Mesenchymal stem cell (in vitro differentiated cells and primary cell): ENCODE results near the gene PPARA.

ENCODE experiments used
- DNase-seq: peaks from one replicate; pipeline ENCODE4 v3.0.0-alpha.2; 2013
- H2AFZ ChIP-seq: one replicate; pipeline ENCODE4 v1.6.1; 2013; ENCODE audit warnings: low read depth, mild to moderate bottlenecking, control low read depth, inconsistent platforms, low read length, moderate library complexity
- H2AK5ac ChIP-seq: 2 replicates; pipeline ENCODE4 v1.6.1; 2013; ENCODE audit warnings: low read length, moderate library complexity, mild to moderate bottlenecking, inconsistent platforms; ENCODE audit not compliant: severe bottlenecking
- H2BK120ac ChIP-seq: one replicate; pipeline ENCODE4 v1.6.1; 2013; ENCODE audit warnings: low read depth, mild to moderate bottlenecking, inconsistent platforms, low read length, moderate library complexity
- H2BK12ac ChIP-seq, 2 experiments: one replicate each; pipeline ENCODE4 v1.6.1; 2013; ENCODE audit warnings: inconsistent platforms in 2 of 2, low read length in 2 of 2, mild to moderate bottlenecking in 2 of 2, moderate library complexity in 2 of 2, control low read depth in 1 of 2
- H2BK15ac ChIP-seq: one replicate; pipeline ENCODE4 v1.6.1; 2013; ENCODE audit warnings: mild to moderate bottlenecking, low read depth, inconsistent platforms; ENCODE audit not compliant: poor library complexity, severe bottlenecking
- H2BK5ac ChIP-seq: 2 replicates; pipeline ENCODE4 v1.6.1; 2013; ENCODE audit warnings: low read depth, mild to moderate bottlenecking, low read length, control low read depth, inconsistent platforms; ENCODE audit not compliant: poor library complexity, severe bottlenecking
- H3K14ac ChIP-seq, 2 experiments: one replicate each; pipeline ENCODE4 v1.6.1; 2013; ENCODE audit warnings: inconsistent platforms in 2 of 2, low read length in 2 of 2, control low read depth in 1 of 2, mild to moderate bottlenecking in 1 of 2, moderate library complexity in 1 of 2
- H3K18ac ChIP-seq, 2 experiments: one replicate each; pipeline ENCODE4 v1.6.1; 2013; ENCODE audit warnings: inconsistent platforms in 2 of 2, low read length in 2 of 2, control low read depth in 1 of 2, low read depth in 1 of 2, mild to moderate bottlenecking in 1 of 2
- H3K23ac ChIP-seq, 2 experiments: one replicate each; pipeline ENCODE4 v1.6.1; 2013; ENCODE audit warnings: inconsistent platforms in 2 of 2, low read length in 2 of 2, mild to moderate bottlenecking in 2 of 2, moderate library complexity in 2 of 2, control low read depth in 1 of 2
- H3K27ac ChIP-seq: 2 replicates; pipeline ENCODE4 v1.5.1; 2013; ENCODE audit warnings: mild to moderate bottlenecking, moderate library complexity, low read length, control low read depth, inconsistent platforms; ENCODE audit not compliant: poor library complexity, severe bottlenecking
- H3K27me3 ChIP-seq, 2 experiments: 2 replicates each; pipeline versions ENCODE4 v1.6.1 to v1.7.0; 2013; ENCODE audit warnings: low read length in 2 of 2, mild to moderate bottlenecking in 2 of 2, moderate library complexity in 2 of 2, control low read depth in 1 of 2, inconsistent platforms in 1 of 2; ENCODE audit not compliant: control insufficient read depth in 1 of 2, insufficient read depth in 1 of 2
- H3K36me3 ChIP-seq, 2 experiments: 2 replicates each; pipeline versions ENCODE4 v1.6.1 to v1.7.0; 2013; ENCODE audit warnings: low read length in 2 of 2, control low read depth in 1 of 2, inconsistent platforms in 1 of 2, low read depth in 1 of 2, mild to moderate bottlenecking in 1 of 2; ENCODE audit not compliant: insufficient read depth in 2 of 2, control insufficient read depth in 1 of 2
- H3K4ac ChIP-seq, 2 experiments: one replicate each; pipeline ENCODE4 v1.6.1; 2013; ENCODE audit warnings: inconsistent platforms in 2 of 2, low read length in 2 of 2, mild to moderate bottlenecking in 2 of 2, moderate library complexity in 2 of 2, control low read depth in 1 of 2, low read depth in 1 of 2
- H3K4me1 ChIP-seq: 2 replicates; pipeline ENCODE4 v1.6.1; 2013; ENCODE audit warnings: low read depth, low read length, control low read depth; ENCODE audit not compliant: control insufficient read depth, insufficient read depth
- H3K4me2 ChIP-seq: 2 replicates; pipeline ENCODE4 v1.6.1; 2013; ENCODE audit warnings: low read length, mild to moderate bottlenecking, inconsistent platforms; ENCODE audit not compliant: poor library complexity, severe bottlenecking
- H3K4me3 ChIP-seq, 2 experiments: 2 replicates each; pipeline versions ENCODE4 v1.5.1 to v1.7.0; 2013; ENCODE audit warnings: low read length in 2 of 2, mild to moderate bottlenecking in 2 of 2, control low read depth in 1 of 2, low read depth in 1 of 2; ENCODE audit not compliant: insufficient read depth in 1 of 2
- H3K79me1 ChIP-seq: replicated peaks from 2 replicates; pipeline ENCODE4 v1.6.1; 2013; ENCODE audit warnings: mild to moderate bottlenecking, control low read depth, low read length, inconsistent platforms; ENCODE audit not compliant: poor library complexity, severe bottlenecking
- H3K9ac ChIP-seq: 2 replicates; pipeline ENCODE4 v1.7.0; 2013; ENCODE audit warnings: mild to moderate bottlenecking, low read length, moderate library complexity
- H3K9me3 ChIP-seq: 2 replicates; pipeline ENCODE4 v1.7.0; 2013; ENCODE audit warnings: mild to moderate bottlenecking, low read length; ENCODE audit not compliant: control insufficient read depth
- H4K8ac ChIP-seq: one replicate; pipeline ENCODE4 v1.6.1; 2013; ENCODE audit warnings: inconsistent platforms, mild to moderate bottlenecking, low read length, moderate library complexity
- H4K91ac ChIP-seq: one replicate; pipeline ENCODE4 v1.6.1; 2013; ENCODE audit warnings: mild to moderate bottlenecking, low read length, inconsistent platforms
- WGBS: methylation state at CpG from one replicate; pipeline ENCODE4 v1.1.7; 2013; ENCODE audit warnings: mixed read lengths; 5-methylcytosine and 5-hydroxymethylcytosine counted together

Gene PPARA

DNA sequence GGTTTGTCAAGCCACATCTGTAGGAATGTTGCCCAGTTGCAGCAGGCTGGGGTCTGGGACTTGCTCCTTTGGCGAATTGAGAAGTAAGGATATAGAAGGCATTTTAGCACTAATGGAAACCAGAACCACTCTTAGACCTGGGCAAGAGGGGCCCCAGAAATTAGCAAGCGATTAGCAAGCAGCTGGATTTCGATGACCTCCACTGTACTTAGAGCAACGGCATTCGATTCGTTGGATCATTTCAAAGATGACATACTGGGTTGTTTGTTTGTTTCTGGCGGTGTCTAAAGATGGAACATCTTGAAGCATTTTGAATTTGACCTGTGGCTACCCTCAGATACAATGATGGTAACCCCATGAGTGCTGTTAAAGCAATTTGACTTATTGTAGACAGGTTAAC, 100.9 kb downstream of the PPARA start:
- 95% methylated on average over 7 of the region's 7 CpGs for WGBS
- Histone ChIP-seq H2BK12ac (no peak overlapping the region), H4K8ac (no peak overlapping the region), H3K4me2 (peak overlapping the region; percentile 4), H3K36me3 (peaks cover 8 to 17% of the 10 kb centered on the region in 2 experiments), H3K27ac (no peak overlapping the region), H2BK15ac (no peak overlapping the region), H4K91ac (no peak overlapping the region), H2AFZ (no peak overlapping the region), H3K4me1 (peaks cover 20% of the 10 kb centered on the region), H3K4ac (peak overlapping the region in 1 of 2 experiments; percentile 94), H3K4me3 (peak overlapping the region; percentile 88 to 94), H2BK120ac (no peak overlapping the region), H3K18ac (peak overlapping the region in 1 of 2 experiments; percentile 42), H2BK5ac (no peak overlapping the region), H3K9ac (peak overlapping the region; percentile 91), H3K14ac (no peak overlapping the region), H2AK5ac (no peak overlapping the region), H3K23ac (peak overlapping the region in 1 of 2 experiments; percentile 37), H3K27me3 (no peaks in the 10 kb centered on the region), H3K9me3 (no peaks in the 10 kb centered on the region), H3K79me1 (peaks cover 37% of the 10 kb centered on the region)
- DNase-seq = no peak

DNA sequence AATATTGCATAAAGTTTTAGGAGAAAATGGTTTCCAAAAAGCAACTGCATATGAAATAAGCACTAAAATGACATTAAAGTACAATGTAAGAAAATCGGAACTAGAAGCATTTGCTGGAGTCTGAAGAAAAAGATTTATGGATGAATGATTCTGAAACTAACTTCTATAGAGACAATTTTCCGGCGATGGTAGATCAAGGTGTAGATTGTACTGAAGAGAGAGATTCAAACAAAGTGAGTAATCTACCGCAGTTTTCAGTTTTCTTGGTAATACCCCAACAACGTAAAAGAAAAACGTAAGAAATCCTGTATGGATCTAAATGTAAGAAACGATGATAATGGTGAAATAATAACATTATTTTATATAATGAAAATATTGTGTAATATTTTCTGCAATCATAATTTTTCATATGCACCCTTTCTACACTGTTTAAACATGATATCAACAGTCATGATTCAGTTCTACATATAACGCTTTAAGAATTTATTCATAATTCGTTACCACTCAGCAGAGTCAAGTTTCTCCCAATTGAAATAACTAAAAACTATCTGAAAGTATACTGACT, 101.6 kb downstream of the PPARA start:
- Histone ChIP-seq H3K9me3 (no peaks in the 10 kb centered on the region), H3K14ac (no peak overlapping the region), H3K4me3 (peak overlapping the region in 1 of 2 experiments; percentile 94), H4K8ac (no peak overlapping the region), H3K27ac (no peak overlapping the region), H2BK5ac (no peak overlapping the region), H3K9ac (no peak overlapping the region), H3K4ac (no peak overlapping the region), H3K4me1 (peaks cover 20% of the 10 kb centered on the region), H3K18ac (no peak overlapping the region), H3K36me3 (peaks cover 1 to 11% of the 10 kb centered on the region in 2 experiments), H4K91ac (no peak overlapping the region), H2AFZ (no peak overlapping the region), H2BK120ac (no peak overlapping the region), H2BK12ac (no peak overlapping the region), H3K27me3 (no peaks in the 10 kb centered on the region), H2BK15ac (no peak overlapping the region), H3K4me2 (no peak overlapping the region), H2AK5ac (no peak overlapping the region), H3K79me1 (peaks cover 31% of the 10 kb centered on the region), H3K23ac (no peak overlapping the region)
- over 99% methylated on average over 6 of the region's 9 CpGs for WGBS
- DNase-seq = no peak

DNA sequence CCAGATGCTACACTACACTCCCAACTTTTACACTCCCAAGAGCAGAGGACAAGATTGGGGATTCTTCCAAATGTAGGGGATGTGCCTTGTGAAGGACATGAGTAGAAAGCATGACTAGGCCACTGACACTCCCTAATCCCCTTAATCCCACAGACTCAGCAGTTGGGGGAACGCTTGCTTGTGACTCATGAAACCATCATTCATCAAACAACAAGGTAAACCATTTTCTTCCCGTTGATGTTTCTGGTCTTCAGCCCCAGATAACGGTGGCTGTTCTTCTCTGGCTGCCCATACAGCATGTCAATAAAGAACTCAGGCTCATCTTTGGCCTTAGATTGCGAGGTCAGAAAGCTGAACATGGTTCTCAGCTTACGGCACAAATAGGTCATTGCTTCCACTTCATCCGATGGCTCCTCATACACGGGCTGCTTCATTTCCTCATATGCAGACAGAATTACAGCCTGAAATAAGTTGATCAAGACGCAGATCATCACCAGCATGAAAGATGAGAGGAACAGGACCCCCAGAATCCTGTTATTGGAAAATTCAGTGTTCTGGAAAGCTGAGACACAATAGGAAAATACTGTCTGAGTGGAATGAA, 106.1 kb downstream of the PPARA start:
- no peak overlapping the region for H3K18ac ChIP-seq
- no peak overlapping the region for H3K14ac ChIP-seq
- H3K4me2 ChIP-seq = no peak overlapping the region
- WGBS = 83% methylated on average over 8 of the region's 8 CpGs
- H3K79me1 ChIP-seq = no peaks in the 10 kb centered on the region
- no peak overlapping the region for H2BK12ac ChIP-seq
- H4K8ac ChIP-seq = no peak overlapping the region
- H3K4me3 ChIP-seq = no peak overlapping the region
- no peak overlapping the region for H3K23ac ChIP-seq
- H3K27me3 ChIP-seq = peaks cover 23 to 30% of the 10 kb centered on the region in 2 experiments
- no peak overlapping the region for H2BK120ac ChIP-seq
- H3K9ac ChIP-seq = no peak overlapping the region
- no peak overlapping the region for H3K27ac ChIP-seq
- no peak overlapping the region for H2BK15ac ChIP-seq
- H3K4ac ChIP-seq = no peak overlapping the region
- H2AFZ ChIP-seq = no peak overlapping the region
- H3K36me3 ChIP-seq = no peaks in the 10 kb centered on the region
- H2BK5ac ChIP-seq = no peak overlapping the region
- DNase-seq = peak; percentile 29
- no peak overlapping the region for H4K91ac ChIP-seq
- no peak overlapping the region for H2AK5ac ChIP-seq
- H3K9me3 ChIP-seq = peaks cover 11% of the 10 kb centered on the region
- no peaks in the 10 kb centered on the region for H3K4me1 ChIP-seq

DNA sequence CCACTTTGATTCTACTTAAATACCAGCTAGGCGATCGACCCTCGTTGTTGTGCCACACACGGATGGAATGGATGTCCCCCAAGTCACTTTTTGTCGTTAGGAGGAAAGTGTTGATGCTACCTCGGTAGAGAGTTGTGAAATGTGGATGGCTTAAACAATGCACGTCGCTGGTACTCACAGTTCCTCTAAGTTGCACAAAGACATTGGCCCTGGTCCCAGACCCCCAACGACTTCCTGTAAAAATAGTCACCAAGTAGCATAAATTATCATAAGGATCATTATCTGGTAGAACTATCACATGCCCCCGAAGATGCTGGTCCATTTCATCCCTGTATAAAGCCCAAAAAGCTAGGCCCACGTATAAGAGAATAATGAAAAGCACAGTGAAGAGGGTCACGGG, 109.0 kb downstream of the PPARA start:
- peaks cover 11% of the 10 kb centered on the region for H3K9me3 ChIP-seq
- no peaks in the 10 kb centered on the region for H3K36me3 ChIP-seq
- DNase-seq = no peak
- no peak overlapping the region for H3K4me2 ChIP-seq
- no peak overlapping the region for H2AK5ac ChIP-seq
- peaks cover 9% of the 10 kb centered on the region for H3K4me1 ChIP-seq
- no peak overlapping the region for H3K23ac ChIP-seq
- no peak overlapping the region for H4K91ac ChIP-seq
- 81% methylated on average over 11 of the region's 12 CpGs for WGBS
- H3K9ac ChIP-seq = no peak overlapping the region
- H2AFZ ChIP-seq = no peak overlapping the region
- H2BK15ac ChIP-seq = no peak overlapping the region
- H3K27ac ChIP-seq = no peak overlapping the region
- H2BK120ac ChIP-seq = no peak overlapping the region
- no peak overlapping the region for H3K4ac ChIP-seq
- H3K14ac ChIP-seq = no peak overlapping the region
- H3K4me3 ChIP-seq = no peak overlapping the region
- no peak overlapping the region for H2BK5ac ChIP-seq
- H4K8ac ChIP-seq = no peak overlapping the region
- H3K79me1 ChIP-seq = no peaks in the 10 kb centered on the region
- no peak overlapping the region for H2BK12ac ChIP-seq
- peaks cover 34 to 50% of the 10 kb centered on the region in 2 experiments for H3K27me3 ChIP-seq
- no peak overlapping the region for H3K18ac ChIP-seq
